Keratinocyte (primary cell): ENCODE results near the gene TACC2. TPM values are rescaled to one million over a fixed set of nuclear protein-coding genes. Genes with fewer than 3 reads are reported as not detected.

Experiments used
- DNase-seq: peaks from one replicate; pipeline ENCODE4 v3.0.0-alpha.2; 2011; ENCODE audit warnings: low read depth, missing footprints, low spot score
- FAIRE-seq: peaks from 2 replicates; lab custom pipeline; 2011; peaks lifted over from hg19 to GRCh38; lab: Jason Lieb, UNC
- H2AFZ ChIP-seq: 2 replicates; pipeline ENCODE4 v1.6.0; 2012; ENCODE audit warnings: low read length, control low read depth, inconsistent platforms; ENCODE audit not compliant: control insufficient read depth
- H3K27ac ChIP-seq: 2 replicates; pipeline ENCODE4 v1.5.1; 2011; ENCODE audit warnings: low read length; ENCODE audit not compliant: control insufficient read depth, insufficient read depth
- H3K27me3 ChIP-seq: 3 replicates; pipeline ENCODE4 v1.6.0; 2011; ENCODE audit warnings: low read length; ENCODE audit not compliant: control insufficient read depth, insufficient read depth; ENCODE audit errors: extremely low read depth
- H3K36me3 ChIP-seq, 2 experiments: 2 replicates in 1 of 2; 3 replicates in 1 of 2; pipeline ENCODE4 v1.5.1; 2011; ENCODE audit warnings: low read length in 2 of 2, mild to moderate bottlenecking in 1 of 2; ENCODE audit not compliant: control insufficient read depth in 2 of 2, insufficient read depth in 2 of 2; ENCODE audit errors: extremely low read depth in 1 of 2
- H3K4me1 ChIP-seq: 3 replicates; pipeline ENCODE4 v1.5.1; 2011; ENCODE audit warnings: low read length; ENCODE audit not compliant: control insufficient read depth, insufficient read depth; ENCODE audit errors: extremely low read depth
- H3K4me2 ChIP-seq: 3 replicates; pipeline ENCODE4 v1.6.0; 2011; ENCODE audit warnings: low read depth, low read length; ENCODE audit not compliant: control insufficient read depth, insufficient read depth; ENCODE audit errors: extremely low read depth
- H3K4me3 ChIP-seq, 3 experiments: fragments of 200-600 bp in 1 of 3; sonication (generic) in 1 of 3; 2 replicates in 2 of 3; 3 replicates in 1 of 3; pipeline ENCODE4 v1.5.1; 2011 to 2016; ENCODE audit warnings: low read length in 3 of 3, mild to moderate bottlenecking in 3 of 3, control low read depth in 2 of 3, inconsistent platforms in 1 of 3, low read depth in 1 of 3, mixed read lengths in 1 of 3, mixed run types in 1 of 3, moderate library complexity in 1 of 3; ENCODE audit not compliant: control insufficient read depth in 2 of 3, insufficient read depth in 2 of 3; ENCODE audit errors: extremely low read depth in 1 of 3
- H3K79me2 ChIP-seq: 2 replicates; pipeline ENCODE4 v1.6.0; 2012; ENCODE audit warnings: low read length; ENCODE audit not compliant: control insufficient read depth, insufficient read depth
- H3K9ac ChIP-seq: 3 replicates; pipeline ENCODE4 v1.6.0; 2011; ENCODE audit warnings: low read length; ENCODE audit not compliant: control insufficient read depth, insufficient read depth; ENCODE audit errors: extremely low read depth
- H3K9me1 ChIP-seq: 3 replicates; pipeline ENCODE4 v1.6.0; 2011; ENCODE audit warnings: low read length; ENCODE audit not compliant: control insufficient read depth, insufficient read depth; ENCODE audit errors: extremely low read depth
- H3K9me3 ChIP-seq: 2 replicates; pipeline ENCODE4 v1.5.1; 2012; ENCODE audit warnings: low read depth, low read length; ENCODE audit not compliant: control insufficient read depth
- H4K20me1 ChIP-seq: 3 replicates; pipeline ENCODE4 v1.6.0; 2011; ENCODE audit warnings: low read length; ENCODE audit not compliant: control insufficient read depth, insufficient read depth; ENCODE audit errors: extremely low read depth
- EZH2 ChIP-seq: IDR thresholded peaks from one replicate; pipeline ENCODE4 v1.6.1; 2012; ENCODE audit warnings: inconsistent platforms, mild to moderate bottlenecking, low read length, moderate library complexity
- dilution Hi-C: fragments of 300-500 bp; cut with MboI; formaldehyde crosslinking; loops from one replicate; pipeline ENCODE4 v1.7.0; 2020; ENCODE audit warnings: low sequenced_read_pairs; ENCODE audit not compliant: extremely low pct_ligation_motif_present
- polyA plus RNA-seq, 5 experiments: library from polyadenylated mRNA; depleted of rRNA in 3 of 5; stranded (reverse) in 3 of 5; stranded (forward) in 1 of 5; unstranded in 1 of 5; fragments of >200 nt; gene quantifications; 1 replicate in 1 of 5; 2 replicates in 3 of 5; 3 replicates in 1 of 5; pipeline versions ENCODE4 v1.2.1 to v1.2.3, GENCODE V29; 2011 to 2012; ENCODE audit warnings: missing spikeins in 2 of 5, low read depth in 1 of 5, low replicate concordance in 1 of 5
- TF ChIP-seq, protein P1 (sequence below), 3 experiments: IDR thresholded peaks in 1 of 3; conservative IDR thresholded peaks in 1 of 3; optimal IDR thresholded peaks in 1 of 3; 2 replicates in 2 of 3; 3 replicates in 1 of 3; pipeline versions ENCODE3 to v1.5.1; 2011; ENCODE audit warnings: low read length in 3 of 3, mild to moderate bottlenecking in 3 of 3, moderate library complexity in 2 of 3, control low read depth in 1 of 3, inconsistent platforms in 1 of 3; ENCODE audit not compliant: insufficient read depth in 2 of 3; ENCODE audit errors: extremely low read depth in 1 of 3

Gene TACC2
- polyA plus RNA-seq, 1 donor (not counting 4 experiments of a cell fraction or from before 2014, with no cell fraction given) = 12.8 TPM

DNA sequence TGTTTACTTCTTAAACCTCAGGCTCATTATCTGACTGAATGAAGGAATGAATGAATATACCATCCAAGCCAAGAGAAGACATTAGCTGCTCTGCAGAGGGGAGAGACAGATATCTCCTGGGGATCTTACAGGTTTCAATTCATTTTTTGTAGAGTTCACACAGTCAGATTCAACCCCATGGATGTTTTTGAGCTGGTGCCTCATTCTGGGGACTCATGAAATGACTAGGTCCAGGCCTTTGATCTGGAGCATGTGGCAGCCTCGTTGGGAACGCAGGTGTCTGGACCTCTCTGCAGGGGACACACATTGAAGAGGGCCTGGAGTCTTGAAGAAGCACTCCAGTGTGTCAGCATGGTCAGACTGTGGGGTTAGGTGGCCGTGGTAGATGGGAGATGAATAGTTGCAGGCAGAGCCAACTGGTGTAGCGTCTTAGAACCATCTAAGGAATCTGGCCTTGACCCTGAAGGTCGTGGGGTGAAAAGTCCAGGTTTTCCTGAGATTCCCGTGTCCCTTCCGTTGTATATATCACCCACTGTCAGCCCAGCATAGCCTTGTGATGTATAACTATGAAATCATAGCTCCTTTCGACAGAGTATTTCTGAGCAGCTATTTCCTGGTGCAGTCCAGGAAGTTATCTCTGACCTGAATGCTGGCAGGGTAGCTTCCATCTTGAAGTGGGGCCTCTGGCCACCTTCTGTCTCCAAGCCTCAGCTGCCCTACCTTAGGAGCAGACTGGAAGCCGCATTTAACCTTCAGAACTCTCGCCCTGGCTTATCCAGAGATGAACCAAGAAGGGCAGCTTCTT, 304.4 kb downstream of the TACC2 start:
- Histone ChIP-seq H3K9ac (peak overlapping the region; percentile 49), H3K4me3 (peak overlapping the region in 1 of 3 experiments; percentile 5), H4K20me1 (no peaks in the 10 kb centered on the region), H3K4me1 (peaks cover 53% of the 10 kb centered on the region), H2AFZ (peak overlapping the region; percentile 51), H3K36me3 (peaks cover 0 to 2% of the 10 kb centered on the region in 2 experiments), H3K27ac (peak overlapping the region; percentile 90), H3K9me3 (no peaks in the 10 kb centered on the region), H3K27me3 (no peaks in the 10 kb centered on the region), H3K79me2 (no peaks in the 10 kb centered on the region), H3K9me1 (no peaks in the 10 kb centered on the region), H3K4me2 (peak overlapping the region; percentile 72)
- dilution Hi-C loops = no loop called here
- TF ChIP-seq, protein P1, sequence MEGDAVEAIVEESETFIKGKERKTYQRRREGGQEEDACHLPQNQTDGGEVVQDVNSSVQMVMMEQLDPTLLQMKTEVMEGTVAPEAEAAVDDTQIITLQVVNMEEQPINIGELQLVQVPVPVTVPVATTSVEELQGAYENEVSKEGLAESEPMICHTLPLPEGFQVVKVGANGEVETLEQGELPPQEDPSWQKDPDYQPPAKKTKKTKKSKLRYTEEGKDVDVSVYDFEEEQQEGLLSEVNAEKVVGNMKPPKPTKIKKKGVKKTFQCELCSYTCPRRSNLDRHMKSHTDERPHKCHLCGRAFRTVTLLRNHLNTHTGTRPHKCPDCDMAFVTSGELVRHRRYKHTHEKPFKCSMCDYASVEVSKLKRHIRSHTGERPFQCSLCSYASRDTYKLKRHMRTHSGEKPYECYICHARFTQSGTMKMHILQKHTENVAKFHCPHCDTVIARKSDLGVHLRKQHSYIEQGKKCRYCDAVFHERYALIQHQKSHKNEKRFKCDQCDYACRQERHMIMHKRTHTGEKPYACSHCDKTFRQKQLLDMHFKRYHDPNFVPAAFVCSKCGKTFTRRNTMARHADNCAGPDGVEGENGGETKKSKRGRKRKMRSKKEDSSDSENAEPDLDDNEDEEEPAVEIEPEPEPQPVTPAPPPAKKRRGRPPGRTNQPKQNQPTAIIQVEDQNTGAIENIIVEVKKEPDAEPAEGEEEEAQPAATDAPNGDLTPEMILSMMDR (optimal IDR thresholded peaks at IDR 0.05 in 1 of 3, IDR thresholded peaks at IDR 0.05 in 1 of 3, conservative IDR thresholded peaks at IDR 0.05 in 1 of 3; ENCODE audit: extremely low read depth in 1 of 3, insufficient read depth in 2 of 3, low read length in 3 of 3) = no peak
- TF ChIP-seq EZH2 = no peak
- DNase-seq (no peak), FAIRE-seq (peak; percentile 49)

DNA sequence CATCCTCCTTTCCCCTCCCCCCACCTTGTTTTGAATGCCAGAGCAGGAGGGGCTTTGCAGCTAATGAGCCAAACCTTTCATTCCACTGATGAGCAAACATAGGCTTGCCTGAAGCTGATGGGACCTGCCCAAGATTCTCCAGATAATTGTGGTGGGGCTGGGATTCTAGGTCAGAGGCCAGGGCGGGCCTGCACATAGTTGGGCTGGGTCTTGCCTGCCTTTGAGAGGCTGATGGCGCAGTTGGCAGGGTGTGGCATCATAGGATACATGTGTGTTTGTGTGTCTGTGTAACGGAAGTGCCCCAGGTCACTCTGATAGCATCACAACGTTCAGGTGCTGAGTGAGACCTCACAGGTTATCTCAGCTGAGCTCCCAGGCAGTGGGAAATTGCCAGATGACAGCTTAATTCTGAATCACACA, 305.0 kb downstream of the TACC2 start:
- Histone ChIP-seq H3K36me3 (peaks cover 0 to 2% of the 10 kb centered on the region in 2 experiments), H3K79me2 (no peaks in the 10 kb centered on the region), H3K9me3 (no peaks in the 10 kb centered on the region), H3K4me2 (peak overlapping the region; percentile 72), H3K9ac (peak overlapping the region; percentile 53), H3K4me3 (peak overlapping the region in 1 of 3 experiments; percentile 5), H2AFZ (peak overlapping the region; percentile 51), H3K27ac (peak overlapping the region; percentile 90), H3K9me1 (no peaks in the 10 kb centered on the region), H3K4me1 (peaks cover 53% of the 10 kb centered on the region), H4K20me1 (no peaks in the 10 kb centered on the region), H3K27me3 (no peaks in the 10 kb centered on the region)
- TF ChIP-seq EZH2 = no peak
- TF ChIP-seq, protein P1 (optimal IDR thresholded peaks at IDR 0.05 in 1 of 3, IDR thresholded peaks at IDR 0.05 in 1 of 3, conservative IDR thresholded peaks at IDR 0.05 in 1 of 3; ENCODE audit: extremely low read depth in 1 of 3, insufficient read depth in 2 of 3, low read length in 3 of 3) = no peak
- dilution Hi-C loops = no loop called here
- DNase-seq (peak; percentile 100), FAIRE-seq (peak; percentile 100)
